HEK293 (cell line): ENCODE results near the gene PRRG4.

Experiments
- CTCF ChIA-PET: fragments of 350-600 bp; formaldehyde crosslinking; extraction: SDS; loops from one replicate; lab custom pipeline; 2021; ENCODE audit warnings: antibody characterized with exemption; lab: Yijun Ruan, JAX
- POLR2A ChIA-PET: fragments of 300-600 bp; formaldehyde crosslinking; extraction: SDS; loops from one replicate; lab custom pipeline; 2020; ENCODE audit warnings: antibody characterized with exemption, inconsistent platforms; lab: Yijun Ruan, JAX
- H3K27ac ChIP-seq: fragments of 200-500 bp; sonication (Bioruptor generic); 2 replicates; pipeline ENCODE4 v1.5.1; 2014; ENCODE audit warnings: low read depth, low read length, control low read depth, inconsistent platforms; ENCODE audit errors: extremely low read depth
- H3K36me3 ChIP-seq, 2 experiments: fragments of 200-500 bp in 1 of 2; sonication (Bioruptor generic) in 1 of 2; 1 replicate in 1 of 2; 2 replicates in 1 of 2; pipeline ENCODE4 v1.5.1; 2014 to 2017; ENCODE audit warnings: inconsistent platforms in 2 of 2, low read length in 2 of 2; ENCODE audit not compliant: control insufficient read depth in 2 of 2, insufficient read depth in 1 of 2
- H3K4me1 ChIP-seq: fragments of 200-500 bp; sonication (Bioruptor generic); 2 replicates; pipeline ENCODE4 v1.5.1; 2014; ENCODE audit warnings: mild to moderate bottlenecking, low read length, inconsistent platforms; ENCODE audit not compliant: control insufficient read depth, insufficient read depth
- H3K4me3 ChIP-seq: 2 replicates; pipeline ENCODE4 v1.5.1; 2011; ENCODE audit warnings: low read depth, mild to moderate bottlenecking, control low read depth, low read length, moderate library complexity
- H3K9me3 ChIP-seq: fragments of 200-500 bp; sonication (Bioruptor generic); 2 replicates; pipeline ENCODE4 v1.5.1; 2014; ENCODE audit warnings: low read depth, low read length, inconsistent platforms; ENCODE audit not compliant: control insufficient read depth, insufficient read depth
- GLI2 ChIP-seq: fragments of 450-650 bp; formaldehyde crosslinking; IDR thresholded peaks from 2 replicates; pipeline ENCODE4; 2017; ENCODE audit warnings: missing biosample characterization, missing genetic modification characterization, low read depth, borderline replicate concordance
- GLIS2 ChIP-seq: fragments of 450-650 bp; formaldehyde crosslinking; IDR thresholded peaks from 2 replicates; pipeline ENCODE4 v1.5.1; 2016; ENCODE audit warnings: missing biosample characterization, missing genetic modification characterization
- MYNN ChIP-seq: fragments of 450-650 bp; formaldehyde crosslinking; IDR thresholded peaks from 2 replicates; pipeline ENCODE4 v1.5.1; 2016; ENCODE audit warnings: missing biosample characterization, missing genetic modification characterization, borderline replicate concordance
- OSR2 ChIP-seq: fragments of 450-650 bp; formaldehyde crosslinking; IDR thresholded peaks from 2 replicates; pipeline ENCODE4 v1.5.1; 2016; ENCODE audit warnings: missing biosample characterization, missing genetic modification characterization
- PATZ1 ChIP-seq: fragments of 450-650 bp; formaldehyde crosslinking; IDR thresholded peaks from 2 replicates; pipeline ENCODE4 v1.5.1; 2016; ENCODE audit warnings: missing biosample characterization, missing genetic modification characterization
- SCRT2 ChIP-seq: fragments of 450-650 bp; formaldehyde crosslinking; IDR thresholded peaks from 2 replicates; pipeline ENCODE4 v1.5.1; 2016; ENCODE audit warnings: missing biosample characterization, missing genetic modification characterization
- SP2 ChIP-seq: fragments of 450-650 bp; formaldehyde crosslinking; IDR thresholded peaks from 2 replicates; pipeline ENCODE4 v1.5.1; 2016; ENCODE audit warnings: missing biosample characterization, missing genetic modification characterization
- TRIM28 ChIP-seq: IDR thresholded peaks from 2 replicates; pipeline ENCODE4 v1.6.1; 2011; ENCODE audit warnings: low read length, control low read depth, borderline replicate concordance
- TSHZ1 ChIP-seq: fragments of 450-650 bp; formaldehyde crosslinking; IDR thresholded peaks from 2 replicates; pipeline ENCODE4 v1.5.1; 2016; ENCODE audit warnings: missing biosample characterization, missing genetic modification characterization, borderline replicate concordance
- ZBTB1 ChIP-seq: fragments of 450-650 bp; formaldehyde crosslinking; IDR thresholded peaks from 2 replicates; pipeline ENCODE4 v1.5.1; 2016; ENCODE audit warnings: missing biosample characterization, missing genetic modification characterization
- ZBTB11 ChIP-seq: fragments of 450-650 bp; formaldehyde crosslinking; conservative IDR thresholded peaks from 2 replicates; pipeline ENCODE4 v1.5.1; 2016; ENCODE audit warnings: low read depth, missing biosample characterization, missing genetic modification characterization
- ZBTB17 ChIP-seq: fragments of 450-650 bp; formaldehyde crosslinking; IDR thresholded peaks from 2 replicates; pipeline ENCODE4 v1.5.1; 2016; ENCODE audit warnings: missing biosample characterization, missing genetic modification characterization
- ZBTB20 ChIP-seq: fragments of 450-650 bp; formaldehyde crosslinking; IDR thresholded peaks from 2 replicates; pipeline ENCODE4 v1.5.1; 2016; ENCODE audit warnings: missing biosample characterization, missing genetic modification characterization
- ZBTB21 ChIP-seq: fragments of 450-650 bp; formaldehyde crosslinking; IDR thresholded peaks from 2 replicates; pipeline ENCODE4 v1.5.1; 2017; ENCODE audit warnings: missing biosample characterization, missing genetic modification characterization
- ZBTB26 ChIP-seq: fragments of 450-650 bp; formaldehyde crosslinking; optimal IDR thresholded peaks from 2 replicates; pipeline ENCODE3; 2016; ENCODE audit warnings: missing biosample characterization, mild to moderate bottlenecking, missing genetic modification characterization
- ZNF239 ChIP-seq: fragments of 450-650 bp; formaldehyde crosslinking; IDR thresholded peaks from 2 replicates; pipeline ENCODE4 v1.5.1; 2016; ENCODE audit warnings: missing biosample characterization, missing genetic modification characterization
- ZNF335 ChIP-seq: fragments of 450-650 bp; formaldehyde crosslinking; conservative IDR thresholded peaks from 2 replicates; pipeline ENCODE4 v1.5.1; 2016; ENCODE audit warnings: missing biosample characterization, missing genetic modification characterization
- ZNF426 ChIP-seq: fragments of 450-650 bp; formaldehyde crosslinking; IDR thresholded peaks from 2 replicates; pipeline ENCODE4 v1.5.1; 2017; ENCODE audit warnings: missing biosample characterization, missing genetic modification characterization, mild to moderate bottlenecking, inconsistent platforms, moderate library complexity
- ZNF510 ChIP-seq: fragments of 450-650 bp; formaldehyde crosslinking; IDR thresholded peaks from 2 replicates; pipeline ENCODE4 v1.5.1; 2018; ENCODE audit warnings: mild to moderate bottlenecking, missing genetic modification characterization, missing biosample characterization; ENCODE audit not compliant: insufficient replicate concordance
- ZNF513 ChIP-seq: fragments of 450-650 bp; IDR thresholded peaks from 2 replicates; pipeline ENCODE4 v1.5.1; 2018; ENCODE audit warnings: missing biosample characterization, missing genetic modification characterization
- ZNF548 ChIP-seq: fragments of 450-650 bp; formaldehyde crosslinking; IDR thresholded peaks from 2 replicates; pipeline ENCODE4 v1.5.1; 2016; ENCODE audit warnings: missing biosample characterization, missing genetic modification characterization
- ZNF585B ChIP-seq: fragments of 450-650 bp; formaldehyde crosslinking; IDR thresholded peaks from 2 replicates; pipeline ENCODE4 v1.5.1; 2016; ENCODE audit warnings: missing biosample characterization, missing genetic modification characterization
- ZNF660 ChIP-seq: fragments of 450-650 bp; IDR thresholded peaks from 2 replicates; pipeline ENCODE4 v1.5.1; 2018; ENCODE audit warnings: missing biosample characterization, mild to moderate bottlenecking, missing genetic modification characterization
- ZNF785 ChIP-seq: fragments of 450-650 bp; formaldehyde crosslinking; IDR thresholded peaks from 2 replicates; pipeline ENCODE4 v1.5.1; 2016; ENCODE audit warnings: missing biosample characterization, missing genetic modification characterization
- ZSCAN16 ChIP-seq: fragments of 450-650 bp; formaldehyde crosslinking; IDR thresholded peaks from 2 replicates; pipeline ENCODE4 v1.5.1; 2016; ENCODE audit warnings: missing biosample characterization, missing genetic modification characterization

PRRG4 gene

GRCh38 chr11:32892355-32893092 is 62.8 kb downstream of the PRRG4 start, which contains the start of gene QSER1 (continued):
- 0 out of 2 replicates have a peak, but pooled peaks have one; percentile 35 for TF ChIP-seq ZBTB11 (tag by site-specific recombination)
- TF ChIP-seq ZBTB1, result no peak
- TF ChIP-seq ZSCAN16 (tag by site-specific recombination), result no peak
- TF ChIP-seq ZBTB20 (tag by site-specific recombination), result peak; percentile 42; the same call in 1 of the 2 replicates
- TF ChIP-seq OSR2 (tag by site-specific recombination), result no peak
- TF ChIP-seq ZNF426, result no peak
- 0 out of 2 replicates have a peak, but pooled peaks have one; percentile 6 for TF ChIP-seq TSHZ1 (tag by site-specific recombination)
- TF ChIP-seq ZNF335 (tag by site-specific recombination), result peak; percentile 62; the same call in 1 of the 2 replicates
- TF ChIP-seq ZBTB26 (tag by site-specific recombination), result peak; percentile 73
- peak; percentile 66 for TF ChIP-seq GLIS2 (tag by site-specific recombination)
- no peak for TF ChIP-seq ZNF513 (tag by site-specific recombination)
- peak; percentile 37; the same call in 1 of the 2 replicates for TF ChIP-seq ZNF660 (tag by site-specific recombination)
- no peak for TF ChIP-seq ZNF510 (tag by site-specific recombination)
- no peak for TF ChIP-seq GLI2 (tag by site-specific recombination)
- peak; percentile 66 for TF ChIP-seq SP2 (tag by site-specific recombination)
- no peak for TF ChIP-seq ZNF785 (tag by site-specific recombination)

- H3K4me1 ChIP-seq, result 0 out of 2 replicates have a peak, but pooled peaks cover 2% of the 10 kb centered on the region
- CTCF ChIA-PET, result interaction anchor here (1.0 to 1.5 kb wide), 3 partner anchors 11 to 136 kb away, joined by 3 to 4 read pairs (median 4); no protein-coding TSS in a partner anchor
- TF ChIP-seq PATZ1 (tag by site-specific recombination) (no peak), ZNF585B (tag by site-specific recombination) (no peak), ZNF239 (no peak), MYNN (no peak), ZBTB17 (tag by site-specific recombination) (no peak), ZNF548 (no peak), ZNF510 (tag by site-specific recombination) (no peak), TRIM28 (no peak), ZBTB21 (no peak), SCRT2 (tag by site-specific recombination) (no peak)
These were observed 63.3 kb downstream of the PRRG4 start for GRCh38 chr11:32893093-32893342.

More at GRCh38 chr11:32893093-32893342, 63.3 kb downstream of the PRRG4 start:
- H3K36me3 ChIP-seq, result no peaks in the 10 kb centered on the region
- POLR2A ChIA-PET, result interaction anchor here (0.5 to 1.6 kb wide), 7 partner anchors 8 to 263 kb away, joined by 3 to 7 read pairs (median 3); partner anchors contain the start of gene DEPDC7
- H3K27ac ChIP-seq, result peak overlapping the region; percentile 98
- peak overlapping the region; percentile 88 for H3K4me3 ChIP-seq
- H3K9me3 ChIP-seq, result no peaks in the 10 kb centered on the region
